CD4-positive, alpha-beta T cell treated with Interleukin-12 subunit alpha and Interleukin-12 subunit beta, for 1 hour (primary cell): Measurements from ENCODE around the gene KCTD5.

ENCODE experiments used
- DNase-seq: peaks from one replicate; pipeline ENCODE4 v3.0.0-alpha.2; 2020

KCTD5 gene

GRCh38 chr16:2698103-2698870, 16.0 kb downstream of the KCTD5 start:
- DNase-seq = no peak

GRCh38 chr16:2698965-2699750, 16.8 kb downstream of the KCTD5 start:
- DNase-seq = no peak

- no peak for DNase-seq
Measured at GRCh38 chr16:2699791-2700600, 17.7 kb downstream of the KCTD5 start.

GRCh38 chr16:2700786-2701185, 18.5 kb downstream of the KCTD5 start:
- DNase-seq = no peak

GRCh38 chr16:2701272-2701671, 18.9 kb downstream of the KCTD5 start:
- DNase-seq = no peak

- no peak for DNase-seq
Measured at GRCh38 chr16:2701713-2702437, 19.6 kb downstream of the KCTD5 start.

GRCh38 chr16:2702438-2702825, 20.1 kb downstream of the KCTD5 start:
- no peak for DNase-seq

- no peak for DNase-seq
Measured at GRCh38 chr16:2702871-2703745, 20.8 kb downstream of the KCTD5 start.

GRCh38 chr16:2704166-2704982, 22.1 kb downstream of the KCTD5 start:
- DNase-seq = no peak

GRCh38 chr16:2704983-2705275, 22.6 kb downstream of the KCTD5 start:
- DNase-seq = no peak

GRCh38 chr16:2705351-2705750, 23.0 kb downstream of the KCTD5 start:
- no peak for DNase-seq

- DNase-seq = no peak
Measured at GRCh38 chr16:2706085-2706484, 23.8 kb downstream of the KCTD5 start.

- DNase-seq = no peak
Measured at GRCh38 chr16:2706611-2707311, 24.4 kb downstream of the KCTD5 start.

- DNase-seq = no peak
Measured at GRCh38 chr16:2707368-2708289, 25.3 kb downstream of the KCTD5 start.

- DNase-seq = no peak
Measured at GRCh38 chr16:2708290-2708639, 25.9 kb downstream of the KCTD5 start.

- DNase-seq = no peak
Measured at GRCh38 chr16:2708955-2709587, 26.7 kb downstream of the KCTD5 start.

GRCh38 chr16:2709588-2709984, 27.3 kb downstream of the KCTD5 start:
- no peak for DNase-seq

GRCh38 chr16:2710021-2710710, 27.8 kb downstream of the KCTD5 start:
- DNase-seq = no peak
